Astrocyte (in vitro differentiated cells and primary cell): ENCODE results near the gene SEPTIN3.

Source experiments
- EZH2 ChIP-seq: IDR thresholded peaks from 2 replicates; pipeline ENCODE4 v1.6.1; 2012; ENCODE audit warnings: mild to moderate bottlenecking, low read length, inconsistent platforms; ENCODE audit not compliant: insufficient read depth
- TF ChIP-seq, protein P1 (sequence below): IDR thresholded peaks from 2 replicates; pipeline ENCODE4 v1.5.1; 2011; ENCODE audit warnings: low read depth, mild to moderate bottlenecking, inconsistent platforms, low read length, moderate library complexity; ENCODE audit not compliant: insufficient read depth

DNA sequence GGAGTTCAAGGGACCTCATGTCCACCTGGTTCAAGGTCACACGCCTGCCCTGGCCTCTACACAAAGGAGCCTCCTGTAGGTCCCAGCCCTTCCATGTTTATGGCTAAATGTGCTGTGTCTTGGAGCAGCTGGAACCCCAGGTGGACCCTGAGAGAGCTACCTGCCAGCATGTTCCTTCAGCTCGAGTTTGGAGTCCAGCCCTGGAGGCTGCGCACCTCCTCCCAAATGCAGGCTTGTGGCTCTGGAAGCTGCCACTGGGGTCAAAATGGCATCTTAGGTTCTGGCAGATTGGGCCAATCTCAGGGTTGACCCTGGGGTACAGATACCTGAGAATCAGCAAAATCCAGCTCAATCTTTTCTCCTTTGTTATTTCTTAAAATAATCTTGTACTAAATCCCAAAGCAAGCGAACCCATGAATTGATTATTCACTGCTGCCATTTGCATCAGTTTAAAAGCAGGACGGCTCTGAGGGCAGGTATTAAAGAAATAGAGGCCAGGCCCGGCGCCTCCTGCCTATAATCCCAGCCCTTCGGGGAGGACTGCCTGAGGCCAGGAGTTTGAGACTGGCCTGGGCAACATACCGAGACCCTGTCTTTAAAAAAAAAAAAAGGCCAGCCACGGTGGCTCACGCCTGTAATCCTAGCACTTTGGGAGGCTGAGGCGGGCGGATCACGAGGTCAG is 45.5 kb upstream of the SEPTIN3 start:
- TF ChIP-seq, protein P1, sequence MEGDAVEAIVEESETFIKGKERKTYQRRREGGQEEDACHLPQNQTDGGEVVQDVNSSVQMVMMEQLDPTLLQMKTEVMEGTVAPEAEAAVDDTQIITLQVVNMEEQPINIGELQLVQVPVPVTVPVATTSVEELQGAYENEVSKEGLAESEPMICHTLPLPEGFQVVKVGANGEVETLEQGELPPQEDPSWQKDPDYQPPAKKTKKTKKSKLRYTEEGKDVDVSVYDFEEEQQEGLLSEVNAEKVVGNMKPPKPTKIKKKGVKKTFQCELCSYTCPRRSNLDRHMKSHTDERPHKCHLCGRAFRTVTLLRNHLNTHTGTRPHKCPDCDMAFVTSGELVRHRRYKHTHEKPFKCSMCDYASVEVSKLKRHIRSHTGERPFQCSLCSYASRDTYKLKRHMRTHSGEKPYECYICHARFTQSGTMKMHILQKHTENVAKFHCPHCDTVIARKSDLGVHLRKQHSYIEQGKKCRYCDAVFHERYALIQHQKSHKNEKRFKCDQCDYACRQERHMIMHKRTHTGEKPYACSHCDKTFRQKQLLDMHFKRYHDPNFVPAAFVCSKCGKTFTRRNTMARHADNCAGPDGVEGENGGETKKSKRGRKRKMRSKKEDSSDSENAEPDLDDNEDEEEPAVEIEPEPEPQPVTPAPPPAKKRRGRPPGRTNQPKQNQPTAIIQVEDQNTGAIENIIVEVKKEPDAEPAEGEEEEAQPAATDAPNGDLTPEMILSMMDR: no peak
- no peak for TF ChIP-seq EZH2
